ENCODE measurements around the gene RNF31.

The RNF31 gene

DNA sequence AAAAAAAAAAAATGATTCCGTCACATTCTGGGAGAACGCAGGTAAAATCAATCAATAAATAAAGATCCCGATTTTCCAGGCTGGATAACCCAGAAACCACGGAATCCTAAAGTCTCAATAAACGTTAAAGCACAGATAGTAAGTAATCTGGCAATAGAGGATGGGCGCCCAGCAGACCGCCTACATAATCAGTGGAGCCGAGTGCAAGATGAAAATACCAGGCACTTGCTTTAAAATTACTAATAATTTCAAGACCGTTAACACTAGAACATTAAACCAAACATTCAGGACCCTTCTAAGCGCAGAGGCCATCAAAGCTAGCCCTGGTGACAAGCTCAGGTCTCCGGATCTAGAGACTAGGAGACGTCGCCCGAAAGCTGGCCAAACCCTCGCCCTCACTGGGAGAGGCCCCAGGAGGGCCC is 33.9 kb upstream of the RNF31 start:
- Histone ChIP-seq H3F3A (ENCODE audit: low read depth) (peaks cover 6% of the 10 kb centered on the region; the same call in 1 of the 2 replicates), H3K36me3 (ENCODE audit: insufficient read depth, low read length) (peaks cover 13% of the 10 kb centered on the region; the same call in 1 of the 2 replicates), H3K27me3 (ENCODE audit: insufficient read depth, low read length, poor library complexity, severe bottlenecking) (no peaks in the 10 kb centered on the region), H4K20me1 (ENCODE audit: insufficient read depth, low read length, poor library complexity, severe bottlenecking) (peaks cover 11% of the 10 kb centered on the region), H3K9me3 (ENCODE audit: insufficient read depth, low read depth, low read length) (no peaks in the 10 kb centered on the region), H3K9me2 (replicated peaks; ENCODE audit: low read depth, low read length) (no peaks in the 10 kb centered on the region), H2AFZ (ENCODE audit: low read length) (peak overlapping the region; percentile 89), H3K4me2 (ENCODE audit: low read depth, low read length, poor library complexity, severe bottlenecking) (peak overlapping the region; percentile 90), H3K79me2 (ENCODE audit: insufficient read depth, low read length) (peaks cover 29% of the 10 kb centered on the region), H3K4me3 (ENCODE audit: low read length, poor library complexity, severe bottlenecking) (peak overlapping the region; percentile 91), H3K4me1 (ENCODE audit: insufficient read depth, low read length, poor library complexity, severe bottlenecking) (peaks cover 27% of the 10 kb centered on the region), H3K9ac (ENCODE audit: low read depth, low read length, poor library complexity, severe bottlenecking) (peak overlapping the region; percentile 91)
- TF ChIP-seq, protein P1, sequence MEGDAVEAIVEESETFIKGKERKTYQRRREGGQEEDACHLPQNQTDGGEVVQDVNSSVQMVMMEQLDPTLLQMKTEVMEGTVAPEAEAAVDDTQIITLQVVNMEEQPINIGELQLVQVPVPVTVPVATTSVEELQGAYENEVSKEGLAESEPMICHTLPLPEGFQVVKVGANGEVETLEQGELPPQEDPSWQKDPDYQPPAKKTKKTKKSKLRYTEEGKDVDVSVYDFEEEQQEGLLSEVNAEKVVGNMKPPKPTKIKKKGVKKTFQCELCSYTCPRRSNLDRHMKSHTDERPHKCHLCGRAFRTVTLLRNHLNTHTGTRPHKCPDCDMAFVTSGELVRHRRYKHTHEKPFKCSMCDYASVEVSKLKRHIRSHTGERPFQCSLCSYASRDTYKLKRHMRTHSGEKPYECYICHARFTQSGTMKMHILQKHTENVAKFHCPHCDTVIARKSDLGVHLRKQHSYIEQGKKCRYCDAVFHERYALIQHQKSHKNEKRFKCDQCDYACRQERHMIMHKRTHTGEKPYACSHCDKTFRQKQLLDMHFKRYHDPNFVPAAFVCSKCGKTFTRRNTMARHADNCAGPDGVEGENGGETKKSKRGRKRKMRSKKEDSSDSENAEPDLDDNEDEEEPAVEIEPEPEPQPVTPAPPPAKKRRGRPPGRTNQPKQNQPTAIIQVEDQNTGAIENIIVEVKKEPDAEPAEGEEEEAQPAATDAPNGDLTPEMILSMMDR (conservative IDR thresholded peaks at IDR 0.05; ENCODE audit: low read length): no peak

DNA sequence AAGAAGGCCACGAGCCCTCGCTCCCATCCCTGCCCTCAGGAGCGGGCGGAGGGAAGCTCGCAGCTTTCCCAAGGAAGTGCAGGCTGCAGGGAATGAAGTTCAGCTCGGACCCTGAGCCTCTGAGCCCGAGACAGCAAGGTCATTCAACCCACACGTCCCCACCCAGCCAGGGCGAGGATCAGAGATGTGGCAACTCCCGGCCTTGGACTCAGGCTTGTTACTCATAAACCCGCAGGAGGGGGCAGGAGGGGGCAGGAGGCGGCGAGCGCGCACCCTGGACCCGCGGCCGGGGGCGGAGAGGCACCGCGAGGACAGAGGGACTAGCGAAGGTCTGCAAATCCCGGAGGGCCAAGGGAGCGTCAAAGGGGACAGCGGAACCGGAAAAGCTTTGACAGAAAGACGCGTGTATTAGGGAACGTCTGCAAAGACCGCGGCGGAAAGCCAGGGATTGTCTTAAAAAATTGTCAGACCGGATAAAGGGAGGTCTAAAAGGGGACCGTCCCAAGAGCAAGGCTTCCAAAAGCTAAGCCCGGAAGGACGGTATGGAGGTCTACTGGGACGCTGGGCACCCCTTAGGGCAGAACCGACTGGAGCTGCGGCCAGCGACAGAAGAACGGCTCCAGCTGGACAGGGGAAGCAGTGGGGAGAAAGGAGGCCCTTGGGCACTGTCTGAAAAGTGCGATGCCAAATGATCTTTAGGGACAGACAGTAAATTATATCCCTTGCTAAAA is 33.3 kb upstream of the RNF31 start:
- peaks cover 29% of the 10 kb centered on the region for H3K79me2 ChIP-seq (ENCODE audit: insufficient read depth, low read length)
- H2AFZ ChIP-seq (ENCODE audit: low read length): peak overlapping the region; percentile 89

DNA sequence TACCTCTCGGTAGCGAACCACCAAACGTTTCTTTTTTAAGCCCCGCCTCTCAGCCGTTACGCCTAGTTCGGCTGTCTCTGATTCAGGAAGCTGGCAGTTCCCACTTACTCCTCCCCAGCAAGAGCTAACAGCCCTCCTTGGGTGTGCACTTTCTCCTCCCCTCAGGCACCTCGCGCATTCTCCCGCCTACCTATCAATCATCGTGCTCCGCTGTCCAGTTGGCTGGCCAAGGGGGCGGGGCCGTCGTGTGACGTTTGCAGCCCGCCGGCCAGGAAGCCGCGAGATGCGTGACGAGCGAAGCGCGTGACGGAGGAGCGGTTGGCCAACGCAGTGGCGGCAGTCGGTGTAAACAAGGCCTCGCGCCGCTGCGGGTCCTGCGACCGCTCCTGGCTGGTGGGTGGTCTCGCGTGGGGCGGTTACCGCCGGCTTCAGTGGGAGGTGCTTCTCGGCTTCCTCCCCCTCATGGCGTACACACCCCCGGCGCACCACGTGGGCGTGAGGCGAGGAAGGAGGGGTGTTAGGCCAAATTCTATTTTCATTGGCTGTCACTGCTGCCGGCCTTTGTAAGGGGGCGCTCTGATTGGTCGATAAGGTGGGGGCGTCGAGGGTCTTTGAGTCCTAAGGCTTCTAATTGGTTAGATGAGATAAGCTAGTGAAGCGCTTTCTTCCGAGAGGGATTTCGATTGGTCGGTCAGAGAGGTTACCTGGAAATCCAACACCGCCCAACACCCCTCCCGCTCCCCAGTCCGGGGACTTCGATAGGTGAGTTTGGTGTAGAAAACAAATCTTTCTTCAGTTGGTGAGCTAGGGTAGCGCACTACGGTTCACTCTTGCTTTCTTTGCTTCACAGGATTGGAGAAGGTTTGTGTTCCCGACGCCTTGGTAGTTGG is 32.5 kb upstream of the RNF31 start, which contains the start of the genes DCAF11 and NRL:
Gene DCAF11, plus strand, starts transcription at position 246 of the 890 bp plus-strand sequence. CDS start 818 bp downstream, outside the sequence.
Gene NRL, minus strand, starts transcription at position 418 of the 890 bp plus-strand sequence. CDS start 32,101 bp downstream, outside the sequence.
- H3K4me1 ChIP-seq (ENCODE audit: insufficient read depth, low read length, poor library complexity, severe bottlenecking): peaks cover 19% of the 10 kb centered on the region
- H3K4me3 ChIP-seq (ENCODE audit: low read length, poor library complexity, severe bottlenecking): peak within 1 kb of the TSS; percentile 91
- H3K79me2 ChIP-seq (ENCODE audit: insufficient read depth, low read length): peaks cover 29% of the 10 kb centered on the region
- peaks cover 6% of the 10 kb centered on the region; the same call in 1 of the 2 replicates for H3F3A ChIP-seq (ENCODE audit: low read depth)
- peaks cover 11% of the 10 kb centered on the region for H4K20me1 ChIP-seq (ENCODE audit: insufficient read depth, low read length, poor library complexity, severe bottlenecking)
- TF ChIP-seq, protein P1 (conservative IDR thresholded peaks at IDR 0.05; ENCODE audit: low read length): no peak
- TF ChIP-seq EZH2phosphoT487 (IDR thresholded peaks at IDR 0.05; ENCODE audit: borderline replicate concordance): no peak
- peak within 1 kb of the TSS; percentile 90 for H3K4me2 ChIP-seq (ENCODE audit: low read depth, low read length, poor library complexity, severe bottlenecking)
- H3K36me3 ChIP-seq (ENCODE audit: insufficient read depth, low read length): peaks cover 27% of the 10 kb centered on the region; the same call in 1 of the 2 replicates
- H3K9me3 ChIP-seq (ENCODE audit: insufficient read depth, low read depth, low read length): no peaks in the 10 kb centered on the region
- H3K9me2 ChIP-seq (replicated peaks; ENCODE audit: low read depth, low read length): no peaks in the 10 kb centered on the region
- H2AFZ ChIP-seq (ENCODE audit: low read length): peak within 1 kb of the TSS; percentile 89
- no peaks in the 10 kb centered on the region for H3K27me3 ChIP-seq (ENCODE audit: insufficient read depth, low read length, poor library complexity, severe bottlenecking)
- peak within 1 kb of the TSS; percentile 91 for H3K9ac ChIP-seq (ENCODE audit: low read depth, low read length, poor library complexity, severe bottlenecking)

More for the DNA sequence above, 33.3 kb upstream of the RNF31 start:
- Histone ChIP-seq H3F3A (ENCODE audit: low read depth) (peaks cover 6% of the 10 kb centered on the region; the same call in 1 of the 2 replicates), H3K27me3 (ENCODE audit: insufficient read depth, low read length, poor library complexity, severe bottlenecking) (no peaks in the 10 kb centered on the region), H4K20me1 (ENCODE audit: insufficient read depth, low read length, poor library complexity, severe bottlenecking) (peaks cover 11% of the 10 kb centered on the region), H3K9me3 (ENCODE audit: insufficient read depth, low read depth, low read length) (no peaks in the 10 kb centered on the region), H3K4me2 (ENCODE audit: low read depth, low read length, poor library complexity, severe bottlenecking) (peak overlapping the region; percentile 90), H3K36me3 (ENCODE audit: insufficient read depth, low read length) (peaks cover 19% of the 10 kb centered on the region; the same call in 1 of the 2 replicates), H3K4me3 (ENCODE audit: low read length, poor library complexity, severe bottlenecking) (peak overlapping the region; percentile 91), H3K9ac (ENCODE audit: low read depth, low read length, poor library complexity, severe bottlenecking) (peak overlapping the region; percentile 91), H3K4me1 (ENCODE audit: insufficient read depth, low read length, poor library complexity, severe bottlenecking) (peaks cover 23% of the 10 kb centered on the region), H3K9me2 (replicated peaks; ENCODE audit: low read depth, low read length) (no peaks in the 10 kb centered on the region)
- TF ChIP-seq, protein P1 (conservative IDR thresholded peaks at IDR 0.05; ENCODE audit: low read length): no peak
- no peak for TF ChIP-seq EZH2phosphoT487 (IDR thresholded peaks at IDR 0.05; ENCODE audit: borderline replicate concordance)

All from Loucy (cell line).